HEK293 (cell line): ENCODE measurements around the gene EIF2B2.

Experiments
- SP2 ChIP-seq: fragments of 450-650 bp; formaldehyde crosslinking; IDR thresholded peaks from 2 replicates; pipeline ENCODE4 v1.5.1; 2016; ENCODE audit warnings: missing biosample characterization, missing genetic modification characterization
- ZEB2 ChIP-seq: fragments of 450-650 bp; formaldehyde crosslinking; IDR thresholded peaks from 2 replicates; pipeline ENCODE4 v1.5.1; 2016; ENCODE audit warnings: missing biosample characterization, missing genetic modification characterization
- ZNF677 ChIP-seq: fragments of 450-650 bp; IDR thresholded peaks from 2 replicates; pipeline ENCODE4 v1.5.0; 2018; ENCODE audit warnings: missing biosample characterization, mild to moderate bottlenecking, missing genetic modification characterization, moderate library complexity
- TF ChIP-seq, protein P1 (sequence below): fragments of 450-650 bp; formaldehyde crosslinking; IDR thresholded peaks from 2 replicates; pipeline ENCODE4 v1.5.1; 2016; ENCODE audit warnings: missing biosample characterization, missing genetic modification characterization

DNA sequence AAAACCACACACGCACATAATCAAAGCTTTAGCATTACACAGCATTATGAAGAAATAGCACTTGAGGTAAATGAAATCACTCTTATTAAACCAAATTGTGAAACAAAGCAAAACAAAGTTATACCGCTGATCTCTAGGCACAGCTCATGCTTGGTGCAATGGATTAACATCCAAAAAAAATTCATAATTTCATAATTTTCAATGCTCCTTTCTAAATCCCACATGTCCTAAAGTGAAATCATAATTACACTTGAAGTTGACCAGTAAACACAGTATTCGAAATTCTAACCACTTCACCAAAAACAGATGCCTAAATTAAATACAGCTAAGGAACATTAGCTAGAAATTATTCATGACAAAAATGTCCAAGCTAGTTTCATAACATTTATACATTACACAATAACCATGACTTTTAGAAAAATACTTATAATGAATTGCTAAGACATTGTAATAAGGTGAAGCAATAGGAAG lies 47.0 kb downstream of the EIF2B2 start:
- TF ChIP-seq ZNF677 (no peak), SP2 (no peak), ZEB2 (tag by site-specific recombination) (no peak)
- TF ChIP-seq, protein P1, sequence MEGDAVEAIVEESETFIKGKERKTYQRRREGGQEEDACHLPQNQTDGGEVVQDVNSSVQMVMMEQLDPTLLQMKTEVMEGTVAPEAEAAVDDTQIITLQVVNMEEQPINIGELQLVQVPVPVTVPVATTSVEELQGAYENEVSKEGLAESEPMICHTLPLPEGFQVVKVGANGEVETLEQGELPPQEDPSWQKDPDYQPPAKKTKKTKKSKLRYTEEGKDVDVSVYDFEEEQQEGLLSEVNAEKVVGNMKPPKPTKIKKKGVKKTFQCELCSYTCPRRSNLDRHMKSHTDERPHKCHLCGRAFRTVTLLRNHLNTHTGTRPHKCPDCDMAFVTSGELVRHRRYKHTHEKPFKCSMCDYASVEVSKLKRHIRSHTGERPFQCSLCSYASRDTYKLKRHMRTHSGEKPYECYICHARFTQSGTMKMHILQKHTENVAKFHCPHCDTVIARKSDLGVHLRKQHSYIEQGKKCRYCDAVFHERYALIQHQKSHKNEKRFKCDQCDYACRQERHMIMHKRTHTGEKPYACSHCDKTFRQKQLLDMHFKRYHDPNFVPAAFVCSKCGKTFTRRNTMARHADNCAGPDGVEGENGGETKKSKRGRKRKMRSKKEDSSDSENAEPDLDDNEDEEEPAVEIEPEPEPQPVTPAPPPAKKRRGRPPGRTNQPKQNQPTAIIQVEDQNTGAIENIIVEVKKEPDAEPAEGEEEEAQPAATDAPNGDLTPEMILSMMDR = no peak
